Measurements from ENCODE around the gene GZMM. TPM values are rescaled to one million over a fixed set of nuclear protein-coding genes. Genes with fewer than 3 reads are reported as not detected.
A peak's percentile ranks its signal among the peaks of the same experiment; 100 is the strongest.
"Not testable (repeated sequence)": the region's sequence is repeated elsewhere in the genome, so short reads cannot be mapped to it uniquely, and the experiment has no call there.

Gene GZMM
- total RNA-seq, 1 donor from 2014 or later = not detected

DNA sequence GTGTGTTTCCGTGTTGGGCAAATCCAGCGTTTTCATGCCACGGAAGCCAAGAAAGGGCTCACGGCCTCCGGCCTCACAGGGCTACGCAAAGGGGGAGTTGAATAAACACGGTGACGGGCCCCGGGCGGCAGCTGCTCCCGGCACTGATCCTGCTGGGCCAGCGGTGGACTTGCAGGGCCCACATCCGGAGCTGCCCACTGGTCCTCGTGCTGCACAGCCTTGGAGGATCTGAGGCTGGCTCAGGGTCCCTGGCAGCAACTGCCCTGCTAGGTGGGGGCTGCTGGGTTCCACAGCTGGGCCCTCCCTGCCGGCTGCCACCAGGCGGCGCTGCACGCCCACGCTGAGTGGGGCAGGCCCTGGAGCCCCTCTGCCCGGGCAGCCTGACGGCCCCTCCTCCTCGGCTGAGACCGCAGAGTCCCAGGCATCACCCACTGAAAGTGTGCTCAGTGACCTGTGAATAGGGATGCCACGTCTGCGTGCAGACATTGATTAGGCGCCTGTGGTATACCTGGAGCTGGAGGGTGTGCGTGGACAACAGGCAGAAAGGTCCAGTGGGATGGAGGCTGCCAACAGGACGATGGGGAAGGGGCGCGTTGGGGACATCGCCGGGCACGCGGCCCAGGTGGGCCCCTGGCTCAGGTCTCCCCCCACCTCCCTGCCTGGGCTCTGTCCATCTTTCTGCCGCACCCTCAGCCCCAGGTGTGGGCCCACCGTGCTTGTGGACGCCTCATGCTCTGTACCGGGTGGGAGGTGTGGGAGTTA is 40.6 kb downstream of the GZMM start:
- TF ChIP-seq, protein P1, sequence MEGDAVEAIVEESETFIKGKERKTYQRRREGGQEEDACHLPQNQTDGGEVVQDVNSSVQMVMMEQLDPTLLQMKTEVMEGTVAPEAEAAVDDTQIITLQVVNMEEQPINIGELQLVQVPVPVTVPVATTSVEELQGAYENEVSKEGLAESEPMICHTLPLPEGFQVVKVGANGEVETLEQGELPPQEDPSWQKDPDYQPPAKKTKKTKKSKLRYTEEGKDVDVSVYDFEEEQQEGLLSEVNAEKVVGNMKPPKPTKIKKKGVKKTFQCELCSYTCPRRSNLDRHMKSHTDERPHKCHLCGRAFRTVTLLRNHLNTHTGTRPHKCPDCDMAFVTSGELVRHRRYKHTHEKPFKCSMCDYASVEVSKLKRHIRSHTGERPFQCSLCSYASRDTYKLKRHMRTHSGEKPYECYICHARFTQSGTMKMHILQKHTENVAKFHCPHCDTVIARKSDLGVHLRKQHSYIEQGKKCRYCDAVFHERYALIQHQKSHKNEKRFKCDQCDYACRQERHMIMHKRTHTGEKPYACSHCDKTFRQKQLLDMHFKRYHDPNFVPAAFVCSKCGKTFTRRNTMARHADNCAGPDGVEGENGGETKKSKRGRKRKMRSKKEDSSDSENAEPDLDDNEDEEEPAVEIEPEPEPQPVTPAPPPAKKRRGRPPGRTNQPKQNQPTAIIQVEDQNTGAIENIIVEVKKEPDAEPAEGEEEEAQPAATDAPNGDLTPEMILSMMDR (conservative IDR thresholded peaks at IDR 0.05; ENCODE audit: low read depth, low read length) = peak; percentile 83
- DNase-seq (ENCODE audit: low read depth) = no peak

DNA sequence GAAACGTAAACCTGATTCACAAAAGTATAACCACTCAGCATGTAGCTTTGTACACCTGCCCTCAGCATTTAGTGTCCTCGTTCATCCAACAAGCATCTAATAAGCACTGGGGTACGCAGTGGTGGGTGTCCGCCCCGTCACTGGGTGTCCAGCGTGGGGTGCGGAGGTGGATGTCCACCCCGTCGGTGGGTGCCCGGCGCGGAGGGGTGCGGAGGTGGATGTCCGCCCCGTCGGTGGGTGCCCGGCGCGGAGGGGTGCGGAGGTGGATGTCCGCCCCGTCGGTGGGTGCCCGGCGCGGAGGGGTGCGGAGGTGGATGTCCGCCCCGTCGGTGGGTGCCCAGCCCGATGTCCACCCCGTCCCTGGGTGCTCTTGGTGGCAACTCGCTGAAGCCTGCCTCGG is 41.3 kb downstream of the GZMM start:
- not testable (repeated sequence) for H3K4me3 ChIP-seq (ENCODE audit: low read depth, low read length); DNase-seq (ENCODE audit: low read depth)

More for the DNA sequence above, 40.6 kb downstream of the GZMM start:
- no peak overlapping the region for H3K4me3 ChIP-seq (ENCODE audit: low read depth, low read length)

DNA sequence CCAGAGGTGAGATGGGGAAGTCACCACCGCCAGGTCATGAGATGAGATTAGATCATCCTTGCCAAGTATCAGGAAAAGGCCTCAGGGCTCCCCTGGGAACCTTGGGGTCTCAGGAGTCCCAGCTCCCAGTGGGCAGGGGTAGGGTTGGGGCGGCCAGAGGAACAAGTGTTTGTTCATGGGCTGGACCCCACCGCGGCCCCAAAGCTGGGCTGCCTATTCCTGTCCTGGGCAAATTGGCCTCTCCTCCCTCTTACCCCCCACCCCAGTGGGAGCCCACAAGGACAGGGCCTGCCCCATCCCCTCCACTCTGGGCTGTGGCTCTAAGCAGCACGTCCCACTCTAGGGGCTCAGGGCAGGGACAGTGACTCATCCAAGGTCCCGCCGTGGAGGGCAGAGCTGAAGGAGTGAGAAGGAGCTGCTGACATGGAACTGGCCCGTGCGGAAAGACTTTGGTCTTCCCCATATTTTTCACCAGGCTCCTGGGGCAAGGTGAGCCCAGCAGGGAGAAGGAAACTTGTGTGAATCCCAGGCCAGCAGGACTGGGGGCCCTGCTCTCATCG is 41.8 kb downstream of the GZMM start:
- no peak overlapping the region for H3K4me3 ChIP-seq (ENCODE audit: low read depth, low read length)
- no peak for DNase-seq (ENCODE audit: low read depth)
- TF ChIP-seq, protein P1 (conservative IDR thresholded peaks at IDR 0.05; ENCODE audit: low read depth, low read length) = no peak

DNA sequence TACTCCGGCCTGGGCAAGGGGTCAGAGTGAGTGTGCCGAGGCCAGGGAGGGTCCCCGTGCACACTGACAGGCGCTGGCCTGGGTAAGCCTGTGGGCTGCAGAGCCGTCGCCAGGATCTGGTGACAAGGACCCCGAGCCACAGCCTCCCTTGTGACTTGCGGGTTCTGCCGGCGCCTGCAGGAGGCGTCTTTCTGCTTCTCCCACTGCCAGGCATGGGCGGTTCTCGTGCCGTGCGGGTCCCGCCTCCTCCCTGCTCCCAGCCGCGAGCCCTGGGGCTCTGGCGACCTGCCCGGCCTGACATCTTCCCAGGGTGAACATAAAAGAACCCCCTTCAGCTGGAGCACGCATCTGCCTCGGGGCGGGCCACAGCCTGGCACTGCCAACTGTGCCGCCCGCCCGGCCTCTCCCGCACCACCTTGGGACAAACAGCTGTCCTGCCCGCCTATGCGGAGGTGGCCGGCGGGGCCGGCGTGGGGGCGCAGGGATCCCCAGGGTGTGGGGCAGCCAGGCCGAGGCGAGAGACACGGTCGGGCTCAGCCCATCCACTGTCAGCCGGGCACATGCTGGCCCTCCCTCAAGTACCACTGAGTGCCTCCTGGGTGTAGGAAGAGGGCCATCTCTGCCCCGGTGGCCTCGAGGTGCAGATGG is 44.4 kb downstream of the GZMM start:
- no peak for DNase-seq (ENCODE audit: low read depth)
- TF ChIP-seq, protein P1 (conservative IDR thresholded peaks at IDR 0.05; ENCODE audit: low read depth, low read length) = peak; percentile 62
- H3K4me3 ChIP-seq (ENCODE audit: low read depth, low read length) = no peak overlapping the region

DNA sequence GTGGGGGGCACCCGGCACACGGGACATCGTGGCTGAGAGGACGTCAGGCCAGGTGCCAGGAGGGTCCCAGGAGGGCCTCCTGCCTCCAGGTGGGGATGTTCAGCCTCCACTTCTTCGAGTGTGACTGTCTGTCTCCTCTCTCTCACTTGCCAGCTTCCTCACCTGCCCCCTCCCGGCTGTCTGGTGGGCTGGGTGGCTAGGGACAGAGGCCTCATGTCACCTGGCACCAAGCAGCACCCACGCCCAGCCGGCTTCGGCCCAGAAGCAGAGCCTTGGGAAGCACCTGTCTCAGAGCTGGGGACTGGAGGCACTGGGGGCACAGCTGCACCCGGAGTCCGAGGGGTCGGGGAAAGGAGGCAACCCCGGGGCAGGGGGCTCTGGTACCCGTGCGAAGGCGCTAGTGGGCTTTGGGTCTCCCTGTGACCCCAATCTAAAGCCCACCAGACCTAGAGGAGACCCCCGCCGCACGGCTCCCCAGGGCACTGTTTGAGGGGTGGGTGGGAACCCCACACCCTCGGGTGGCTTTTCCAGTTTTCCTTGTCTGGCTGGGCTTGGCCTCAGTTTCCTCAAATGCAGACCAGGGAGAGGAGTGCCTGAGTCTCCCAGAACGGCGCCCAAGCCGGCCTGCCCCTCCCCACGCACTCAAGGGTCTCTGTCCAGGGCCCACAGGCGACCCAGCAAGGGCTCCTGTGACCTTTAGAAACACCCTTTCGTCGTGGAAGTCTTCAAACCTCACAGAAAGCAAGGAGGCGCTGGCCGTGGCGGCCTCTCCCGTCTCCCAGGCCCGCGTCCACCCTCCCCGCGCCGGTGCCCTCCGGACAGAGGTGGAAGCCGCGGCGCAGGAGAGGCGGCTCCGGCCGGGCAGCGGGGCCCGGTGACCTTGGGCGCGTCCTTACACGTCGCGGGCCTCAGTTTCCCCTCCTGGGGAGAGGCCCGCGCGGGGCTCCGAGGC is 45.2 kb downstream of the GZMM start:
- DNase-seq (ENCODE audit: low read depth) = no peak
- no peak overlapping the region for H3K4me3 ChIP-seq (ENCODE audit: low read depth, low read length)
- TF ChIP-seq, protein P1 (conservative IDR thresholded peaks at IDR 0.05; ENCODE audit: low read depth, low read length) = no peak

DNA sequence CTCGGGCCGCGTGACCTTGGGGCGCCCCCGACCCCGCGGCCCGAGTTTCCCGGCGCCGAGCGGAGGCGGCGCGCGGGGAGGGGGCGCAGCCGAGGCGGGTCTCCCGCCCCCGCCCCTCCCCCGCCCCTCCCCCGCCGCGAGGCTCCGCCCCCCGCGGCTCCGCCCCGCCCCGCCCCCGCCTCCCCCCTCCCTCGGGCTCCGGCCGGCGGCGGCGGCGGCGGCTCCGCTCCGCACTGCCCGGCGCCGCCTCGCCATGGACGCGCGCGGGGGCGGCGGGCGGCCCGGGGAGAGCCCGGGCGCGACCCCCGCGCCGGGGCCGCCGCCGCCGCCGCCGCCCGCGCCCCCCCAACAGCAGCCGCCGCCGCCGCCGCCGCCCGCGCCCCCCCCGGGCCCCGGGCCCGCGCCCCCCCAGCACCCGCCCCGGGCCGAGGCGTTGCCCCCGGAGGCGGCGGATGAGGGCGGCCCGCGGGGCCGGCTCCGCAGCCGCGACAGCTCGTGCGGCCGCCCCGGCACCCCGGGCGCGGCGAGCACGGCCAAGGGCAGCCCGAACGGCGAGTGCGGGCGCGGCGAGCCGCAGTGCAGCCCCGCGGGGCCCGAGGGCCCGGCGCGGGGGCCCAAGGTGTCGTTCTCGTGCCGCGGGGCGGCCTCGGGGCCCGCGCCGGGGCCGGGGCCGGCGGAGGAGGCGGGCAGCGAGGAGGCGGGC is 46.0 kb downstream of the GZMM start, which contains the start of gene HCN2:
TSS of gene HCN2 (plus strand) at position 189 of the 703 bp plus-strand sequence. CDS start at position 254, 65 bp downstream.
- DNase-seq (ENCODE audit: low read depth) = no peak
- H3K4me3 ChIP-seq (ENCODE audit: low read depth, low read length) = no peak within 1 kb of the TSS
- TF ChIP-seq, protein P1 (conservative IDR thresholded peaks at IDR 0.05; ENCODE audit: low read depth, low read length) = no peak

All from epithelial cell of proximal tubule (primary cell).